Bronchus fibroblast of lung (primary cell): ENCODE results near the gene PODXL2. TPM values are rescaled to one million over a fixed set of nuclear protein-coding genes. Genes with fewer than 3 reads are reported as not detected.

ENCODE experiments used
- total RNA-seq: library from RNA; depleted of rRNA; stranded (reverse); fragments of >200 nt; gene quantifications from 2 replicates; pipeline ENCODE4 v1.2.3, GENCODE V29; 2015

Gene PODXL2
- total RNA-seq, result 7.1 and 8.0 TPM in 2 replicates

GRCh38 chr3:127628788-127629466 lies at the start of gene PODXL2:
PODXL2 (plus strand) TSS chr3:127629185; CDS start chr3:127629220, 35 bp downstream.

GRCh38 chr3:127590593-127591465 lies 38.2 kb upstream of the PODXL2 start, which contains the start of gene TPRA1:
TPRA1 (minus strand) TSS chr3:127590733; CDS start chr3:127580146, 10,587 bp downstream.

GRCh38 chr3:127672429-127673190 lies 43.6 kb downstream of the PODXL2 start, which contains the start of gene ABTB1:
ABTB1 (plus strand) TSS chr3:127672952; CDS start chr3:127673026, 74 bp downstream.

Other genes with a start within 250 kb of the PODXL2 start
- gene TPRA1, start 38.5 kb upstream of the PODXL2 start, total RNA-seq, result 52.5 and 52.6 TPM in 2 replicates
- 89.4 and 93.2 TPM in 2 replicates for gene MCM2, start 30.8 kb upstream of the PODXL2 start, total RNA-seq
- gene ABTB1, start 43.8 kb downstream of the PODXL2 start, total RNA-seq, result 7.6 and 9.1 TPM in 2 replicates
- gene MGLL, start 193.3 kb downstream of the PODXL2 start, total RNA-seq, result 49.4 and 49.8 TPM in 2 replicates